Activated T-helper 1 cell treated with anti-CD3 and anti-CD28 coated beads, Interleukin-12 subunit alpha, Interleukin-12 subunit beta, Interleukin-2, Interleukin-4 antibody, amounts not matched to agents 30 ng/mL and 10 ng/mL and 1 ng/mL, durations not matched to agents 14 hours and 24 hours and 36 hours (primary cell): ENCODE results near the gene RAC3. TPM values are rescaled to one million over a fixed set of nuclear protein-coding genes. Genes with fewer than 3 reads are reported as not detected.

Source experiments
- DNase-seq: peaks from one replicate; pipeline ENCODE4 v3.0.0; 2021; ENCODE audit warnings: low spot score
- H3K27ac Mint-ChIP-seq: one replicate; pipeline ENCODE4 v1.8.0; 2021; ENCODE audit warnings: mild to moderate bottlenecking, mixed read lengths
- H3K27me3 Mint-ChIP-seq: one replicate; pipeline ENCODE4 v1.8.0; 2022; ENCODE audit warnings: mild to moderate bottlenecking, moderate library complexity, mixed read lengths; ENCODE audit not compliant: insufficient read depth
- H3K36me3 Mint-ChIP-seq: one replicate; pipeline ENCODE4 v1.8.0; 2021; ENCODE audit warnings: low read depth, mixed read lengths
- H3K4me1 Mint-ChIP-seq: one replicate; pipeline ENCODE4 v1.8.0; 2021; ENCODE audit warnings: low read depth, mixed read lengths
- H3K4me3 Mint-ChIP-seq: one replicate; pipeline ENCODE4 v1.8.0; 2021; ENCODE audit warnings: mild to moderate bottlenecking, moderate library complexity, mixed read lengths
- H3K9me3 Mint-ChIP-seq: one replicate; pipeline ENCODE4 v1.8.0; 2021; ENCODE audit warnings: mixed read lengths
- intact Hi-C: fragments of 100-400 bp; cut with micrococcal nuclease; formaldehyde crosslinking; loops from one replicate; pipeline ENCODE4 v1.15.1; 2024
- total RNA-seq: library from RNA; stranded (reverse); gene quantifications from 2 replicates; pipeline ENCODE4 v1.2.3, GENCODE V29; 2022

RAC3 gene
- total RNA-seq, 1 donor from 2014 or later: 9.4 TPM

DNA sequence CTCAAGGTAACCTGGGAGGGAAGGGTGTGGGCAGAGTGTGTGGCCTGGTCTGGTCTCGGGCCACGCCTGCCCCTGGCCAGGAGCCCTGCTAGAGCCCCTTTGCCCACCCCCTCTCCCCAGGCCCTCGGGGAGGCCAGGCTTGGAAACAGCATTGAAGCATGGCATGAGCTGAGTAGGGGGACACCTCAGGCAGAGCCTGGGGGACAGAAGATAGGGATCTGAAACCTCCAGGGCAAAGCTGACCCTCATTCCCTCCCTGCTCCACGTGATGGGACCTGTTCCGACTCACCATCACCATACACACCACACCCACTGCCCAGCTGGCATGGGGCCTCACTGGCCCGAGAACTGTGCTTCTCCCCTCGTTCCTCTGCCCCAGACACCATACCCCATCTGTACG lies 17.6 kb downstream of the RAC3 start:
- Mint-ChIP-seq H3K27ac (no peak overlapping the region), H3K4me1 (peaks cover 14% of the 10 kb centered on the region), H3K9me3 (no peaks in the 10 kb centered on the region), H3K27me3 (no peaks in the 10 kb centered on the region), H3K36me3 (peaks cover 8% of the 10 kb centered on the region), H3K4me3 (no peak overlapping the region)
- intact Hi-C loops: no loop called here
- no peak for DNase-seq

- Mint-ChIP-seq H3K27me3 (no peaks in the 10 kb centered on the region), H3K9me3 (no peaks in the 10 kb centered on the region), H3K27ac (no peak overlapping the region), H3K36me3 (peaks cover 8% of the 10 kb centered on the region), H3K4me1 (peaks cover 14% of the 10 kb centered on the region), H3K4me3 (no peak overlapping the region)
- intact Hi-C loops: no loop called here
- no peak for DNase-seq
These were observed 18.1 kb downstream of the RAC3 start for GRCh38 chr17:82049521-82049971.

DNA sequence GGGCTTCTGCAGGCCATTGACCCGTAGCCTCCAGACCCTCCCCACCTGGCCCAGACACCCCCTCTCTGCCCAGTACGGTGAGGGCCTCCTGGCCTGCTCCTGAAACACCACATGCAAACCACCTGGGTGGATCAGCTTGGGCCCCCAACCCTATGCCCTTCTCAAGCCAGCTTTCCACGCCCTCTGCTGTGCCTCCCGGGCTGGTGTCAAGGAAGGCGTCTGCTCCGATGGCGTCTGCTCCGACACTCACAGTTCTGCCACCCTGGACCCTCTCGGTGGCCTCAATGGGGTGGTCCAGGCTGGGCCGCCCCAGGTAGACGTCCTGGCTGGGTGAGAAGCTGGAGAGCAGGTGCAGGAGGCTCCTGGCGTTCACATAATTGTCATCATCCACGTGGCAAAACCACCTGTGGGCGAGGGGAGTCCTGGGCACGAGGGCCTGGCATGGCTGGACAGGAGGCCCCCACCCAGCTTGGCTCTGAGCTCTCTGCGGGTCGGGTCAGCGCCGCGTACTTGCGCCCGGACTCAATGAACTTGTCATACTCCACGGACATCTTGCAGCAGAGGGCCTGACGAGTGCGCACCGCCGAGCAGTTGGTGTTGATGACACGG lies 18.8 kb downstream of the RAC3 start:
- no peaks in the 10 kb centered on the region for H3K27me3 Mint-ChIP-seq

GRCh38 chr17:82050761-82051641 lies 19.5 kb downstream of the RAC3 start:
- intact Hi-C loops: loop anchor here (1.0 to 5.0 kb wide), 3 partner anchors 14 to 46 kb away; partner anchors contain the start of genes DCXR and FASN
- H3K9me3 Mint-ChIP-seq: no peaks in the 10 kb centered on the region

More for the DNA sequence above, 18.8 kb downstream of the RAC3 start:
- Mint-ChIP-seq H3K27ac (peak overlapping the region; percentile 89), H3K36me3 (peaks cover 9% of the 10 kb centered on the region), H3K4me1 (peaks cover 14% of the 10 kb centered on the region), H3K9me3 (no peaks in the 10 kb centered on the region), H3K4me3 (peak overlapping the region; percentile 91)
- intact Hi-C loops: loop anchor here (5.0 kb wide), 1 partner anchor 47 kb away; the partner anchor contains the start of gene FASN
- DNase-seq: no peak

DNA sequence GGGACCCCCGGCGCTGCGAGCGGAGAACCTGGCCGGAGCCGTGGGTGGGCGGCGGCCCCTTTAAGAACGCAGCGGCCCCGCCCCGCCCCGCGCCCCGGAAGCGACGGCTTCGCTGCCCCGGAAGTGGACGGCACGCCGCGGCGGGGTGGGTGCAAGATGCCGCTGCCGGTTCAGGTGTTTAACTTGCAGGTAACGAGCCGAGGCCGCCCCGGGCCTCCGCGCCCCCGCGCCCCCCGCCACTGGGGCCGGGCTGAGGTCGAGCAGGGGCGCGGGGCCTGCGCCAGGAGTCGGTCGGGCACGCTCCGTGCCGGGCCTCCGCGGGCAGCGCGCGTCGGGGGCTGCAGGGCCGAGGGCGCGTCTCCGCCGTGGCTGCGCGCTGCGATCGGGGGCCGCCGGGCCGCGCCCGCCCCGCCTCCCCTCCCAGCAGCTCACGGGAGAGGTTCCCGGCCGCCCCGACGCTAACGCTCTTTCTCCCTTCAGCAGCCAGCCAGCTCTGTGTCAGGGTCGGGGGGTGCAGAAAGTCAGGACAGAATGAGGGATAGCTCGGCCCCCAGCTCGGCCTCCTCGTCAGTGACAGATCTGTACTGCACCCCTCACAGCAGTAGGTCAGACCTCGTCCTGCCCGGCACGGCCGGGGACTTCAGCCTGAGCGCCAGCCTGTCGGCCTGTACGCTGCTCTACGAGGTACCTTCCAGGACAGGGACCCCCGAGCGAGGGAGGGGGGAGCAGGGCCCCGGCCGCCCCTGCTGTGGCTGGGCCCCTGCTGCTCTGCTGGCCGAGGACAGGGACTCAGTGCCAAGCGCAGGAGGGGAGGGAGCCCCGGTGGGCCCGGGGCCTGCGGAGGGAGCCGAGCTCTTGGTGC lies 20.5 kb downstream of the RAC3 start, which contains the start of the genes GPS1 and RFNG:
GPS1 (plus strand) TSS at position 123 of the 862 bp plus-strand sequence; CDS start at position 157, 34 bp downstream.
RFNG (minus strand) TSS at position 36 of the 862 bp plus-strand sequence. CDS start 45 bp downstream, outside the sequence.
- H3K36me3 Mint-ChIP-seq: peaks cover 9% of the 10 kb centered on the region

More at GRCh38 chr17:82050761-82051641, 19.5 kb downstream of the RAC3 start:
- Mint-ChIP-seq H3K36me3 (peaks cover 9% of the 10 kb centered on the region), H3K4me1 (peaks cover 14% of the 10 kb centered on the region), H3K27ac (peak overlapping the region; percentile 89), H3K27me3 (no peaks in the 10 kb centered on the region), H3K4me3 (peak overlapping the region; percentile 91)
- DNase-seq: no peak

DNA sequence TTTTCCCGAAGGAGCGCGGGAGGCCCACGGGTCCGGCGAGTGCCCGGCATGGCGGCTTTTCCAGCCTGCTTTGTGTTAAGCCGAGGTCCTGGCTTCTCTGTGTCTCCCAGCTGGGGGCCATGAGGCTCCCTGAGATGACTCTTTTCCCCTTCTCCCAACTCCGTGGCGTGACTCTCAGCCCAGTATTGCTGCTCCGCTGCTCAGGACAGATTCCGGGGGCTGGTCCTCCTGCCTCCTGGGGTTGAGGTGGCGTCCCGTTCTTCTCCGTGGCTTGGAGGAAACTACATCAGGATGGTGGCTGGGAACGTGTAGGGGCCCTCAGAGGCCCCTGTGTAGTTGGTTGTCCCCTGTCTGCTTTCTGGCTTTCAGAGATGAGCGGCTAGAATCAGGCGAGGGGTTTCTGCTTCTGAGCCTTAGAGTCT lies 21.2 kb downstream of the RAC3 start:
- H3K27me3 Mint-ChIP-seq: no peaks in the 10 kb centered on the region
- H3K27ac Mint-ChIP-seq: no peak overlapping the region
- no peak for DNase-seq
- peaks cover 5% of the 10 kb centered on the region for H3K36me3 Mint-ChIP-seq
- intact Hi-C loops: loop anchor here (5.0 kb wide), 1 partner anchor 45 kb away; the partner anchor contains the start of gene FASN
- H3K9me3 Mint-ChIP-seq: no peaks in the 10 kb centered on the region
- peak overlapping the region; percentile 88 for H3K4me3 Mint-ChIP-seq
- peaks cover 9% of the 10 kb centered on the region for H3K4me1 Mint-ChIP-seq

More for the DNA sequence above, 20.5 kb downstream of the RAC3 start, which contains the start of the genes GPS1 and RFNG:
- Mint-ChIP-seq H3K9me3 (no peaks in the 10 kb centered on the region), H3K27ac (peak within 1 kb of the TSS; percentile 89), H3K27me3 (no peaks in the 10 kb centered on the region), H3K4me1 (peaks cover 14% of the 10 kb centered on the region), H3K4me3 (peak within 1 kb of the TSS; percentile 91)
- intact Hi-C loops: loop anchor here (1.0 to 5.0 kb wide), 3 partner anchors 14 to 45 kb away; partner anchors contain the start of genes DCXR and FASN
- peak; percentile 74 for DNase-seq

DNA sequence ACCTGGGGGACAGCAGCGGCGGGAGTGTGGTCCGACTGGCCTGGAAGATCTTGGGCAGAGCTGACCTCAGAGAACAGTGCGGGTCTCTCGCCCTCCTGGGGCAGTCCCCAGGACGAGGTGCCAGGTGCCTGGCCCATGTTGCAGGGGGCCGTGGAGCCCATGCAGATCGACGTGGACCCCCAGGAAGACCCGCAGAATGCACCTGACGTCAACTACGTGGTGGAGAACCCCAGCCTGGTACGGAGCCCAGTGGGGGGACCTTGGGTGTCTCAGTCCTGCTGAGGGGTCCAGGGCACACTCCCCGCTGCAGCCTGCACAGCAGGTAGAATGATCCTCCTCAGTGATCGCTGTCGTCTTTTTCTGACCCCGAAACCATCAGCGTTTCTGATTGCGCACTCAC lies 21.7 kb downstream of the RAC3 start:
- Mint-ChIP-seq H3K27ac (no peak overlapping the region), H3K9me3 (no peaks in the 10 kb centered on the region), H3K36me3 (peaks cover 4% of the 10 kb centered on the region), H3K4me3 (peak overlapping the region; percentile 88), H3K4me1 (peaks cover 8% of the 10 kb centered on the region), H3K27me3 (no peaks in the 10 kb centered on the region)
- intact Hi-C loops: loop anchor here (5.0 kb wide), 1 partner anchor 44 kb away; the partner anchor contains the start of gene FASN
- no peak for DNase-seq

DNA sequence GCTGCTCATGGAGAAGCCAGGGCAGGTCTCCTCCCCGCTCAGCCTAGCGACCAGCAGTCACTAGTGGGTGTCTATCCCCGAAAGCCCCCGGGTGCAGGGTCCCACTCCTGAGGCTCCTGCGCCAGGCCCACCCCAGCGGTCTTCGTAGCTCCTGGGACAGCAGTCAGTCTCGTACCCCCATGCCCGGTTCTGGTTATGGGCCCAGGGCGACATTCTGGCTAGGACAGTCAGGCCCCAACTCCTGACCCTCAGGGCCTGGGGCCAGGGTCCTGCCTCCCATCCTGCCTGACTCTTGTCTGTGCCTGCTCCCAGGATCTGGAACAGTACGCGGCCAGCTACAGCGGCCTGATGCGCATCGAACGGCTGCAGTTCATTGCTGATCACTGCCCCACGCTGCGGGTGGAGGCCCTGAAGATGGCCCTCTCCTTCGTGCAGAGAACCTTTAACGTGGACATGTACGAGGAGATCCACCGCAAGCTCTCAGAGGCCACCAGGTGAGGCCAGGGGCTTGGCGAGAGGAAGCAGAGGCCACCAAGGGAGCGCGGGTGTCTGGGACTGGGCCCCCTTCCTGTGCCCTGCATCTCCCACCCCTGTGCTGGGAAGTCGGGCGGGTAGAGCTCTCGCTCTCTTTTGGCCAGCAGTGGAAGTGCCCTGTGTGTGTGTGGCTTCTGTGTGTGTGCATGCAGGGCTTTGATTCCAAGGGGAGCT lies 22.2 kb downstream of the RAC3 start:
- no peaks in the 10 kb centered on the region for H3K9me3 Mint-ChIP-seq
- peaks cover 4% of the 10 kb centered on the region for H3K36me3 Mint-ChIP-seq
- intact Hi-C loops: loop anchor here (5.0 kb wide), 1 partner anchor 44 kb away; the partner anchor contains the start of gene FASN
- no peak overlapping the region for H3K27ac Mint-ChIP-seq
- no peaks in the 10 kb centered on the region for H3K27me3 Mint-ChIP-seq
- DNase-seq: no peak
- peak overlapping the region; percentile 88 for H3K4me3 Mint-ChIP-seq
- H3K4me1 Mint-ChIP-seq: peaks cover 8% of the 10 kb centered on the region

DNA sequence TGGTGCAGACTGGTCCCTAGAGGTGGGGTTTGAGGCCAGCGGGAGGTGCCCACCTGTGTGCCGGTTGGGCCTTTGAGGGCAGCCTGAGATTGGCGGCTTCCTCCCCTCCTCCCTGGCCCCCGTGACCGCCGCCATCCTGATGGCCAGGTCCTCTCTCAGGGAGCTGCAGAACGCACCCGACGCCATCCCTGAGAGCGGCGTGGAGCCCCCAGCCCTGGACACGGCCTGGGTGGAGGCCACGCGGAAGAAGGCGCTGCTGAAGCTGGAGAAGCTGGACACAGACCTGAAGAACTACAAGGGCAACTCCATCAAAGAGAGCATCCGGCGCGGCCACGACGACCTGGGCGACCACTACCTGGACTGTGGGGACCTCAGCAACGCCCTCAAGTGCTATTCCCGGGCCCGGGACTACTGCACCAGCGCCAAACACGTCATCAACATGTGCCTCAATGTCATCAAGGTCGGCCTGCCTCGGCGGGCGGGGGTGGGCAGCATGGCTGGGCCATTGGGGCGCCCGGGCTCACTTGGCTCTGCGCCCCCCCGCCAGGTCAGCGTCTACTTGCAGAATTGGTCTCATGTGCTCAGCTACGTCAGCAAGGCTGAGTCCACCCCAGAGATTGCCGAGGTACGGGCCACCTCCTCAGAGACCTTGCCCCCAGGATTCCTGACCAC lies 23.0 kb downstream of the RAC3 start:
- Mint-ChIP-seq H3K36me3 (peaks cover 4% of the 10 kb centered on the region), H3K9me3 (no peaks in the 10 kb centered on the region), H3K27ac (no peak overlapping the region), H3K4me3 (no peak overlapping the region), H3K4me1 (peaks cover 8% of the 10 kb centered on the region), H3K27me3 (no peaks in the 10 kb centered on the region)
- intact Hi-C loops: loop anchor here (5.0 kb wide), 1 partner anchor 43 kb away; the partner anchor contains the start of gene FASN
- no peak for DNase-seq

DNA sequence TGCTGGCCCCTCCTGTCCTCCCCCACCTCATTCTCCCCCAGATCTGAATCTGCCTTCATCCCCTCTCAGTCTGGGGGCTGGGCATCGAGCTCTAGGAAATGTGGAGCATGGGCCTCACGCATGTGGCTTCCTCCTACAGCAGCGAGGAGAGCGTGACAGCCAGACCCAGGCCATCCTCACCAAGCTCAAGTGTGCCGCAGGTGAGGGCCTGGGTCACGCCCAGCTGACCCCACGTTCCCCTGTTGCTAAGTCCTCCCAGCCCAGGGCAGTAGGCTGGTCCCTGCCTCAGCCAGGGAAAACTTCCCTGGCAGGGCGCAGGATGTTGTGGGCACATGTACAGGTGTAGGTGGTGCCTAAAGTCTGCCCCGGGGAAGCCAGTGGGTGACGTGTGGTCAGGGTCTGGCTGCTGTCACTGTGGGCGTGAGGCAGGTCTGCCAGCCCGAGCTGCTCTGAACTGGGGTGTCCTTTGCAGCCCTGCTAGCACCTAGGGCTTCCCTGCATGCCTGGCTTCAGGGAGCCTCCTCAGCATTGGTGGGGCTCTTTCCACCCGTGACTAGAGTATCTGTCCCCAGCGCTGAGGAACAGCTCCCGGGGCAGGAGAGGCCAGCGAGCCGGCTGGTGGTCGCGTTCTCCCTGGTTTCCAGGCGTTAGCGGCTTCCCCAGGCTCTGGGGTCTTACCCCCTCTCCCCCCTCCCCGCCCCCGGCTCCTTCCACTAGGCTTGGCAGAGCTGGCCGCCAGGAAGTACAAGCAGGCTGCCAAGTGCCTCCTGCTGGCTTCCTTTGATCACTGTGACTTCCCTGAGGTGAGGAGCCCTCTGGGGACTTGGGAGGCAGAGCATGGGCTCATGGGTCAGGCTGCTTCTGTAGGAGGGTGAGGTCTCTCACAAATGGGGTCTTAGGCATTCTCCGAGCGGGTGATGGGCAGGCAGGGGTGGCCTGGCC lies 23.8 kb downstream of the RAC3 start:
- Mint-ChIP-seq H3K9me3 (no peaks in the 10 kb centered on the region), H3K4me3 (no peak overlapping the region), H3K27me3 (no peaks in the 10 kb centered on the region)

More for the DNA sequence above, 23.8 kb downstream of the RAC3 start:
- H3K4me1 Mint-ChIP-seq: peaks cover 6% of the 10 kb centered on the region
- no peak for DNase-seq
- intact Hi-C loops: no loop called here
- H3K27ac Mint-ChIP-seq: no peak overlapping the region
- peaks cover 3% of the 10 kb centered on the region for H3K36me3 Mint-ChIP-seq
